GM19452 (cell line): ENCODE data around the gene TMEM238.

ENCODE experiments used
- ATAC-seq: cut with Tn5 transposase; IDR thresholded peaks from one replicate; pipeline ENCODE4 v1.9.1; 2021; ENCODE audit not compliant: unreplicated experiment

Gene TMEM238

GRCh38 chr19:55358943-55359908, 24.9 kb downstream of the TMEM238 start:
- no peak for ATAC-seq

- ATAC-seq = no peak
Observed at GRCh38 chr19:55358493-55358892, 25.6 kb downstream of the TMEM238 start.

GRCh38 chr19:55355213-55355821, 28.8 kb downstream of the TMEM238 start:
- no peak for ATAC-seq

GRCh38 chr19:55354698-55355212, 29.3 kb downstream of the TMEM238 start, which contains the start of gene COX6B2:
Gene COX6B2 (minus strand): TSS chr19:55354719. CDS start chr19:55354521, 198 bp downstream.
- no peak for ATAC-seq

GRCh38 chr19:55353803-55354697, 30.0 kb downstream of the TMEM238 start:
- no peak for ATAC-seq

- ATAC-seq = no peak
Observed at GRCh38 chr19:55353356-55353802, 30.7 kb downstream of the TMEM238 start.

- no peak for ATAC-seq
Observed at GRCh38 chr19:55352549-55353145, 31.4 kb downstream of the TMEM238 start.

GRCh38 chr19:55352040-55352439, 32.1 kb downstream of the TMEM238 start:
- ATAC-seq = no peak

GRCh38 chr19:55350620-55351315, 33.3 kb downstream of the TMEM238 start:
- ATAC-seq = no peak

- ATAC-seq = no peak
Observed at GRCh38 chr19:55348317-55349034, 35.6 kb downstream of the TMEM238 start.

- ATAC-seq = no peak
Observed at GRCh38 chr19:55347442-55348009, 36.6 kb downstream of the TMEM238 start.

GRCh38 chr19:55346725-55347441, 37.2 kb downstream of the TMEM238 start:
- no peak for ATAC-seq

GRCh38 chr19:55345818-55346724, 38.0 kb downstream of the TMEM238 start:
- no peak for ATAC-seq

GRCh38 chr19:55345101-55345817, 38.8 kb downstream of the TMEM238 start:
- ATAC-seq = no peak

GRCh38 chr19:55344444-55344843, 39.6 kb downstream of the TMEM238 start:
- no peak for ATAC-seq
